NCI-H1092 (cell line): ENCODE data around the gene NKD2.
"Not testable (repeated sequence)": the region's sequence is repeated elsewhere in the genome, so short reads cannot be mapped to it uniquely, and the experiment has no call there.

Experiments
- DNase-seq: peaks from one replicate; lab custom pipeline; 2025; lab: John Stamatoyannopoulos, UW

Gene NKD2

DNA sequence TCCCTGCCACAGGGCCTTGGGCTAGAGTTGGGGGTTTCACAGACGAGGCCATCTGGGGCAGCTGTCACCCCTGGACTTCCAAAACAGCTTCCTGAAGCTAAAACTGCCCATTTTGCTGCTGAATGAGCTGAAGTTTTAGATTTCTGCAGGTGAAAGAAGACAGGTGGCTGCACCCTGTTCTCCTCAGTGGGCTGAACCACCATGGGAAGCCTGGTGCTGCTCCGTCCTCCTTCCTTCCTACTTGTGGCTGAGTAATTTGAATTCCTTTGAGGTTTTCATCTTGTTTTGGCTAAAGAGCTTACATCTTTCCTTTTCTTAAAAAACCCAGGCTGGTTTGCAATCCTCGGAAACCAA lies 5.3 kb downstream of the NKD2 start:
- no peak for DNase-seq

DNA sequence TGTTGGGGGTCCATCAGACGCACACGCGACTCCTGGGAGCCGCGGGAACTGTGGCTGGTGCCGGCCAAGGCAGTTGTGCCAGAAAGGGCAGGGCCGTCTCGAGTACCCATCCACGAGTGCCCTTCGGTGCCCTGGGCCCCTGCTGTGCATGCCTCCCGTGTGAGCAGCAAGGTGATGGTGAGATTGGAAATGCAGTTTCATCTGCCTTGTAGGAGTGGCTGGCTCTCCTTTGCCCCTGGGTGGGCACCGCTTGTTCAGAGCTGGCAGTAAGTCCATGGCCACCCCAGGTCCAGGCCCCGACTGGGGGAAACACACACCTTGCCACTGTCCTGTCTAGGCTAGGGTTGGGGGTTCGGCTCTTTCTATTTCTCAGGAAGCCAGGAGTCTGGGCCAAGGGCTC lies 5.7 kb downstream of the NKD2 start:
- DNase-seq, result no peak

- DNase-seq, result no peak
These were observed 6.2 kb downstream of the NKD2 start for GRCh38 chr5:1014781-1015221.

DNA sequence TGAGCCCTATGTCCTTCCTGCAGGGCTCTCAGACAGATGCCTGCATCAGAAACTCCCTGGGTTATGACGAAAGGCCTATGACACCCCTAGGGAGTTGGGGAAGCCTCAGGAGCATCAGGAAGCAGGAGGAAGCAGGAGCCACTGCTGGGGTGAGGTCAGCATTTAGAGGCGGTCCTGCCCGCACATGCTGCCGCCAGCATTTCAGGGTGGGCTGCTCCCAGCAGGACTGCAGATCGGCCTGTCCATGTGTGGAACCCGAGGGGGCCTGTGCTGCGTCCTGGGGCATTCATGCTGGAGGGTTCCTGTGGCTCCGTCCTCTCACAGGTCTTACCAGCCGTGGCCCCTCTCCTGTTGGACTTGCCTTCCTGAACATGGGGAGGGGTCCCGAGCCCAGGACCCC lies 6.9 kb downstream of the NKD2 start:
- DNase-seq, result no peak

DNA sequence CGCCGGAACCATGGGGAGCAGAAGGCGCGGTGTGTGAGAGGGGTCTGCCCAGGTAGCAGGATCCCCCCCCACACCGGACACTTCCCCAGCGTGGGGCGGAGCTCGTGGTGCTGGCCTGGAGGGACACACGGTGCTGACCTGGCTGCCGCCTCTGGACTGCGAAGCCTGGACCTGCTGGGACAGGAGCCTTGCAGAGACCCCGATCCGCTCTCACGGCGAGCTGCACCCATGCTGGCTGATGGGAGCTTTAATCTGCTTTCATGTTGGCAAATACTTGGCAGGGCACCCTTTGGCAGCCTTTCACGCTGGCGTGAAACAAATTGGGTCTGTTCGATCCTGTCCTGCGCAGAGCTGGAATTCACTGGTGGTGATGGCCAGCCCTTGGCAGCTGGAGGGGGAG lies 7.4 kb downstream of the NKD2 start:
- DNase-seq, result no peak

DNA sequence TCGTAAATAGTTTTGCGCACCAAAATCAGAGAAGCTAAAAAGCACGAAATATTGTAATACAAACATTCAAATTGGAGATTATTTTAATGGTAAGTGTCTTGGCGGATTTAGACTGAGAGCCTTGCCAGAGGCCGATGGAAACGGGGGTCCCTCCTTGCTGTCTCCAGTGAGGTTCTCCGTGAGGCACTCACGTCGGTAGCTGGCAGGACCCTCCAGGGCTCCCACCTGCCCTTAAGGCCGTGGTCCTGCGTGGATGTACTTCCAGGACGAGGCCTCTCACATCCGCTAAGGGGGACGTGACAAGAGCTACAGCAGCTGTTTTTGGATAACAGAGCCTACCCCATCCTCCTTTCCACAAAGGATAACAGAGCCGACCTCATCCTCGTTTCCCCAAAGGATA lies 7.9 kb downstream of the NKD2 start:
- DNase-seq, result no peak

DNA sequence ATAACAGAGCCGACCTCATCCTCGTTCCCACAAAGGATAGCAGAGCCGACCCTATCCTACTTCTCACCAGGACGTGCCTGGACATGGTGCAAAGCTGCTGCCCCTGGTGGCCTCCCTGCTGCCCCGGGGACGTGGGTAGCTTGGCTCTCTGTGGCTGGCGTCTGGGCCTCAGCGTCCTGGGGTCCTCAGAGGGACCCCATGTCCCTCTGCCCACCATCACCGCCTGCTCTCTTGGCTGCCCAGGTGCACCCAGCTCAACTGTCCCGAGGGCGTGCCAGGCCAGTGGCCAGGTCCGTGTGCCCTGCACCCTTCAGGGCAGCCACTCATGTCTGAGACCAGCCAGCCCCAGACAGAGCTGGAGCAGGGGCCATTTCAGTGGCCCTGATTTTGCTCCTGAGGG lies 8.5 kb downstream of the NKD2 start:
- DNase-seq, result no peak

DNA sequence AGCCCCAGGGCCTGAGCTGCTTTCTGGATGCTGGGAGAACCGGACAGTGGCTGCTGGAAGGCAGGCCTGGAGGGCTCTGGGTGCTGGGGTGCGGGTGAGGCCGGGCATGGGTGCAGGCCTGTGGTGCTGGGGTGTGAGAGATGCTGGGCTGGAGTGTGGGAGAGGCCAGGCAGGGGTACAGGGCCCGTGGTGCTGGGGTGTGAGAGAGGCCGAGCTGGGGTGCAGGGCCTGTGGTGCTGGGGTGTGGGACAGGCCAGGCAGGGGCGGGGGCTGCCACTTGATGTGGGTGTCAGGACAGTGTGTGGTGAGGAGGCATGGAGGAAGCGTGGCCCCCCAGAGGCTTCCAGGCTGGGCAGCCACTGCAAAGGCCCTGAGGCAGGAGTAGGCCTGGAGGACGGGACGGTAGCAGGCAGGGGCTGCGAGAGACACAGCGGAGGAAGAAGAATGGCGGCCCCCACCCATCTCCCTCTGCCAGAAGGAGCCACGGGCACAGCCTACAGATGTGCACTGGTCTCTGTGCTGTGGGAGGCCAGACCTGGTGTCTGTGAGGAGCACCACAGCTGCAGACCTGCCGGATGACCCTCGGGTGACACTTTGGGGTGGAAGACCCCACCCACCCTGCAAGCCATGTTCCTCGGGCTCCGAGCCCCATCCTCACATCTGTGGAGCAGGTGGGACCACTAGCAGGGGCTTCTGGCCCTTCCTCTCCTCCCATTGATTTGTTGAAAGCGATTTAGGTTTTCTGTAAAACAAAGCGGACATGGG lies 9.3 kb downstream of the NKD2 start:
- DNase-seq, result no peak

DNA sequence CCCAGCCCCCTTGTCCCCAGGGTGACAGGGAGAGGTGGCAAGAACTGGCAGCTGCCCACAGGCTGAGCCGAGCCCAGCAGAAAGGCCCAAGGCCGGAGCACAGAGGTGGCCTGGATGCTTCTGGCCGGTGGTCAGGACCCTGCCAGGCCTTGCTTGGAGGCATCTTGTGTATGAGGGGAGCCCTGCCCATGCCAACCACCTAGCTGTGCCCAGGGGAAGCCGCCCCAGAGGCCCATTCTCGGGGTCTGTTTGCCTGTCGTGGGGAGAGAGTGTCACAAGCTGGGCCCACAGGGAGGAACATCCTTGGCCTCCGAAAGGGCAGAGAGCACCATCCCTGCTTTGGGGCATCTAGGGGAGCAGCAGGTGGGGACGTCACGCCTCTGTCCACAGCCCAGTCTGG lies 10.0 kb downstream of the NKD2 start:
- DNase-seq, result no peak

- DNase-seq, result no peak
These were observed 10.7 kb downstream of the NKD2 start for GRCh38 chr5:1019001-1019905.

- DNase-seq, result no peak
These were observed 11.9 kb downstream of the NKD2 start for GRCh38 chr5:1020452-1020961.

DNA sequence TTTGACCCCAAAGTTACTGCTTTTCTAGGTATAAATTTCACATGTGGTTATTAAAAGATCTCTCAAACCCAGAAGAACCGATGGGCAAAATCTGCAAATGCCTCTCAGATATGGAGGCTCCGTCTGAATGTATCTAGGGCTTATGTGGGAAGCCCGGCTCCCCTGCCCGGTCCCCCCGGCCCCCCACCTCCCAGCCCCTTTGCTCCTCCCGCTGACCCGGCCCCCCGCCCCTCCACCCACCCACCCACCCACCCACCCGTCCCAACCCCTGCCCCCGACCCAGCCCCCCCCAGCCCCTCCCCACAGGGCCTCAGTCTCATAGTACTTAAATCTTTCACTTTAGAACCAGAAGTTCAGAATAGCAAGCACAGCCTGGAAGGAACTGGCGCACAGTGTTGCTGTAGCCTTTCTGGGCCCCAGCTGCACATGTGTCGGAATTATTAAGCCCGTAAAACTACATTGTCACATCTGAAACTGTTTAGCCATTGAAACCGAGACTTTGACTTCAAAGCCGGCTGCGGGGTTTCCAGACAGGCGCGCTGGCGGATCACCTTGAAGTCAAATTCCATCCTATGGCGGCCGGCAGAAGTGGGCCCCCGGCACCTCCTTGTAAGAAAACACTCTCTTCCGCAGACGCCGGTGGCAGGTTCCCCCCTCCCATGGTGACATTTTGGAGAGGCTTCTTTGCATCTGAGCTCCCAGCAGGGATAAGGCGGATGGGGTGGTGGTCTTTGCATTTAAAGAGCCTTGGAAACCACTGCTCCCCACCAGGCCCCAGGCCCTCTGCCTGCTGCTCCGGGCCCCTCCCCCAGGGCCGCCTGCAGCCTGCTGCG lies 12.8 kb downstream of the NKD2 start:
- no peak for DNase-seq

- DNase-seq, result not testable (repeated sequence)
These were observed 13.4 kb downstream of the NKD2 start for GRCh38 chr5:1021969-1022336.

- DNase-seq, result no peak
These were observed 18.4 kb downstream of the NKD2 start for GRCh38 chr5:1026700-1027621.

GRCh38 chr5:1027631-1028441 lies 19.2 kb downstream of the NKD2 start:
- DNase-seq, result no peak

- no peak for DNase-seq
These were observed 20.1 kb downstream of the NKD2 start for GRCh38 chr5:1028481-1029281.

- no peak for DNase-seq
These were observed 20.8 kb downstream of the NKD2 start for GRCh38 chr5:1029282-1029944.

DNA sequence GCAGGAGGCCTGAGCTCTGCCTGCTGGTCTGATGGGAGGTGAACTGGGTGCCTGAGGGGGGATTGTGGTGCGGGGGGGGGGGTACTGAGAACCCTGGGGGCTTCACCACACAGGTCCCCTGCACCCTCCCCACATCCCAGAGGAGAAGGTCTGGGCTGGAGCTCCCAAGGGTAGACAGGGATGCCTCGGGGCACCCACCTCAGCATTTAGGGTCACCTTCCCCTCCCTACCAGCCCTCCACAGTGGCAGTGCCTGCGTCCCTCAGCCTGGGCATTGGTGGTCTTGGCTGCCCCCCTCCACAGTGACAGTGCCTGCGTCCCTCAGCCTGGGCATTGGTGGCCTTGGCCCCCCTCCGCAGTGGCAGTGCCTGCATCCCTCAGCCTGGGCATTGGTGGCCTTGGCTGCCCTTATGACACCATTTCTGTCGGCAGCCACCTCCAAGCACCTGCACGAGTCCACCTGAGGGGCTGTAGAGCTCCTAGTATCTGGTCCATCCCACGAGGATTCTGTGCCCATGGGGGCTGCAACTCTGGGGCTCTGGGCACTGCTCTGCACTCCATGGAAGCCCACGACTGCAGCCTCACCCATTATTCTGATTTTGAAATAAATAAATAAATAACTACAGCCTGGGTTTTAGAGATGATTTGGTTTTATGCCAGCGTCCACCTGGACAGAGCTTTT lies 21.5 kb downstream of the NKD2 start:
- DNase-seq, result no peak
